AG20443 (cell line): ENCODE data around the gene ZDHHC18.
"Not testable (repeated sequence)": the region's sequence is repeated elsewhere in the genome, so short reads cannot be mapped to it uniquely, and the experiment has no call there.

ENCODE experiments used
- DNase-seq: peaks from one replicate; pipeline ENCODE4 v3.0.0; 2012; ENCODE audit warnings: low spot score, mixed read lengths

The ZDHHC18 gene

GRCh38 chr1:26858160-26858559, 31.7 kb downstream of the ZDHHC18 start:
- DNase-seq = no peak

- no peak for DNase-seq
Observed at GRCh38 chr1:26858891-26859640, 32.6 kb downstream of the ZDHHC18 start.

DNA sequence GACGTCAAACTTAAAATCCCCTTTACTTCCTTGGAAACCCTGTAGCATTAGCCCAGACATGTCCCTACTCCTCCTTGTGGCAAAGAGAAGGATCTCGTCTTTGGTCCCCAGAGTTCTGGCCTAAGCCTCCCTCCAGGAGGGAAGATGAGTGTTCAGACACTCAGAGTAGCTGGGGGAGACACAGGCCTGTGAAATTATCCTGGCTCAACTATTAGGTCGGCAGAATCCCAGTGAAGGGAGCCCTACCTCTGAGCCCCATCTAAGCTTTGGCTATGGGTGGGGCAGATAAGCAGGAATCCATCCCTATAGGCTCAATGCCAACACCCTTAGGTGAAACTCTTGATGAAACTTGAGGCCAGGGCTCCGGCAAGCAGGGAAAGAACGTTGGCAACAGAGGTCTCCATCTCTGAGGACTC, 34.8 kb downstream of the ZDHHC18 start:
- DNase-seq = peak; percentile 41

DNA sequence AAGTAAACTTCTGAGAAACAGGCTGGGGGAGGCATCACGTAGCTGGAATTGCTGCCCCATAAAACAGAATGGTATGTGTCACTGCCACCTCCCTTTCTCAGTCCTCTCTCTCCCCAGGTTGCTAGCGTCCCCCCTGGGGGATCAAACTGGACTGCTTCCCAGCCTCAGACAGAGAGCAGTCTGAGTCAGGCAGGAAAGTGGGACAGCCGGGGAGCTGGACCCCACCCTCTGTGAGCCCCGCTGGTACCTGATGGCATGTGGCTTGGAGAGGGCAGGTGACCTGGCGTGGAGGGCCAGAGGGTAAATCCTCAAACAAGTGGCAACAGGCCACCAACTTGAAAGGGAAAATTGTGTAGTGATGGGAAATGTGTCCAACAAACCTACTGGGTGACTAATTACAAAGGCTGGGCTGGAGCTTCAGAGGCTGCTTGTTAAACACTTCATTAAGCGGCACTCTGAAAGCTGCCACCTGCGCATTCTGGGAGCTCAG, 35.4 kb downstream of the ZDHHC18 start:
- no peak for DNase-seq

DNA sequence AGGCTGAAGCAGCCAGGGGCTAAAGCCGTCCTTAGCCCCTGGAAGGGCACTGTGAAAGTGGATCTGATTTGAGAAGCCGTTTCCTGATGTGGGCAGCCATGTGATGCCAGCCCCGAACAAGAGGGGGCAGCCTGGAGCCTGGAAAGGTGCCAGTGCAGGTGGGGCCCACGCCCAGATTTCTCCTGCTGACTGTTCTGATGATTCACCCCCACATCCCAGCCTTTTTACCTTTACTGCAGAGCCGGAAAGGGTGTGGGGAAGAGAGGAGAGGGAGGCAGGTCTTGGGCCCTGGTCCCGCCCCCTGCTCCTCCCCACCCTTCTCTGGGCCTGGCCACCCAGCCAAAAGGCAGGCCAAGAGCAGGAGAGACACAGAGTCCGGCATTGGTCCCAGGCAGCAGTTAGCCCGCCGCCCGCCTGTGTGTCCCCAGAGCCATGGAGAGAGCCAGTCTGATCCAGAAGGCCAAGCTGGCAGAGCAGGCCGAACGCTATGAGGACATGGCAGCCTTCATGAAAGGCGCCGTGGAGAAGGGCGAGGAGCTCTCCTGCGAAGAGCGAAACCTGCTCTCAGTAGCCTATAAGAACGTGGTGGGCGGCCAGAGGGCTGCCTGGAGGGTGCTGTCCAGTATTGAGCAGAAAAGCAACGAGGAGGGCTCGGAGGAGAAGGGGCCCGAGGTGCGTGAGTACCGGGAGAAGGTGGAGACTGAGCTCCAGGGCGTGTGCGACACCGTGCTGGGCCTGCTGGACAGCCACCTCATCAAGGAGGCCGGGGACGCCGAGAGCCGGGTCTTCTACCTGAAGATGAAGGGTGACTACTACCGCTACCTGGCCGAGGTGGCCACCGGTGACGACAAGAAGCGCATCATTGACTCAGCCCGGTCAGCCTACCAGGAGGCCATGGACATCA, 36.5 kb downstream of the ZDHHC18 start, which contains the start of gene SFN:
Gene SFN (plus strand): TSS at position 369 of the 904 bp plus-strand sequence. CDS start 64 bp downstream, at position 433.
- DNase-seq = no peak

- DNase-seq = no peak
Observed at GRCh38 chr1:26863685-26864077, 37.2 kb downstream of the ZDHHC18 start.

GRCh38 chr1:26864610-26865480, 38.4 kb downstream of the ZDHHC18 start:
- peak; percentile 97 for DNase-seq

GRCh38 chr1:26873097-26873496, 46.6 kb downstream of the ZDHHC18 start:
- DNase-seq = not testable (repeated sequence)

DNA sequence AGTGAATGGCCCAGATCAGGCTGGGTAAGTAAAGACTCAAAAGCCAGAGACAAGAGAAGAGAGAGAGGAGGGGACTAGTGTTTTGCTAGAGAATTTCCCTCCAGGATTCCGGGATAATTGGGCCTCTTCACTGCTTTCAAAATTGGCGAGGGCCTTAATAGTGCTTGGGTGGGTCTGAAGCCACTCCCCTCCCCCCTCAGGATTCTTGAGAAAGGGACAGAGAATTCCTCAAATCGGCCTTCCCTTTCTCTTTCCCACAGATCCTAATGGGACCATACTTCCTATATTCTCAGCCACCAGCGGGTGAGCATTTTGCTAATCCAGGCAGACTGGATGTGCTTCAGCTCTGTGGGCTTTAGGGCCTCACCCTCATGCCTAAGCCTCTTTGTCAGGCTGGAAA, 48.4 kb downstream of the ZDHHC18 start:
- no peak for DNase-seq

DNA sequence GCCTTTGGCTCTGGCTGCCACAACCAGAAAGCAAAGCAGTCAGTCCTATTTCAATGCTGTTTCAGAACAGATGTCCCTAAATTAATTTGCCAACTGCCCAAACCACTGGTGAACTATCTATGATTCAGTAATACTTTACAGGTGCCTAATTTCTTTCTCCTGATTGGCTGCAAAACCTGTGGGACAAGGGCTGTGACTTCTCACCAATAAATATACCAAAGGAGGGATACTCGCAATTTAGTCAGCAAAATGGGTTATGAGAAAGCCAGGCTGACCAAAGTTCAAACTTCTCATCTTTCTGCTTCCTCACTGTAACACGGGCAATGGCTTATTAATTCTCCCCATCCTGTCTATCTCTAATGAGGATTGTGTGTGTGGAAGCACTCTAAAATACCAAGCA, 50.8 kb downstream of the ZDHHC18 start:
- no peak for DNase-seq

GRCh38 chr1:26879793-26880192, 53.3 kb downstream of the ZDHHC18 start:
- DNase-seq = no peak

DNA sequence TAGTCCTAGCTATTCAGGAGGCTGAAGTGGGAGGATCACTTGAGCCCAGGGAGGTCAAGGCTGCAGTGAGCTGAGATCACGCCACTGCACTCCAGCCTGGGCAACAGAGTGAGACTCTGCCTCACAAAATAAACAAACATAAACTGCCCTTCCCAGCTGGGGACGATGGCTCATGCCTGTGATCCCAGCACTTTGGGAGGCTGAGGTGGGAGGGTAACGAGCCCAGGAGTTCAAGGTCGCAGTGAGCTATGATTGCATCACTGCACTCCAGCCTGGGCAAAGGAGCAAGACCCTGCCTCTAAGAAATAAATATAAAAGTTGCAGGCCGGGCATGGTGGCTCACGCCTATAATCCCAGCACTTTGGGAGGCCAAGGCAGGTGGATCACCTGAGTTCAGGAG, 55.1 kb downstream of the ZDHHC18 start:
- DNase-seq = not testable (repeated sequence)

DNA sequence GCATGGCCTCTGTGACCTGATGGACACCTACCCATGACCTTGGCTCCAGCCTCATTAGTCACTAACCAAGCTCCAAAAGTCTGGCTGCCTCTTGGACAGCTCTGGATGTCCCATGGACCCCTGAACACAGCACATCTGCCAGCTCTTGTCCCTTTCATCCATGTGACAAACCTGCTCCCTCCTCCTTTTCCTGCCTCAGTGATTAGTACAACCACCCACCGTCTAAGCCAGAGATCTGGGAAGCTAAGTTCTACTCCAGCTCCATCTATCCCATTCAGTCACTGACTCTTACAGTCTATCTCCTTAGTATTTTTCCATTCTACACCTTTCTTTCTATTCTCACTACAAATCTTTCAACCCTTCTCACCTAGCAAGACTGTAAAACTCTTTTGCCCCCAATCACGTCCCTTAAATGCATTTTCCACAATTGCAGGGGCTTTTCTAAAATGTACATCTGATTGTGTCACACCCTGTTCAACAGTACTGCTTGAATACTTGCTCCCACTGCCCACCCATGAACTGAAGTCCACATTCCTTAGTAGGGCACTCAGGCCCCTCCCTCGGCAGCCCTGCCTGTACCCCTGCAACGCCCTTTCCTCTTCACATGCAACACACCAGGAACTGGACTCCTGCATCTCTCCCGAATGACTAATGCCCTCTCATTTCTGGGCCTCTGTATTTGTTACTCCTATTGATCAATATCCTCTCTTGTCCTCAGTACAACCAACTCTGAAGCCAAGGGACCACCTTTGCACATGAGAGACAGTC, 56.4 kb downstream of the ZDHHC18 start:
- no peak for DNase-seq

DNA sequence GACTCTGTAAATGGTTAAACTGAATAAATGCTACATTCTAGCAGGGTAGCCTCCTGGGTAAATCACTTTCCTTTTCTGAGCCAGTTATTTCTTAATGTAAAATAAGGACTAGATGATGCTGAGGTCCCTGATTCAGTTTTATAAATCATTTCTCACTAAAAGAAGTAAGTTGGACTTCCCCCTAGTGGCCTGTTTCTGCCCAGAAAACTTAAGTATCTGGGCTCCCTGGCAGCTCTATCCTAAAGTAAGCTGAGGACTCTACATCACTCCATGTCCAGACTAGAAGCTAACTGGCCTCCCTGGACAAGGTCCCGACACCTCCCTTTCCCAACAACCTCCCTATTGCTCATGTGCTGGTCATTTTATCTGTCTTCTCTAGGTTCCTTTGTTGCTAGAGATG, 60.6 kb downstream of the ZDHHC18 start:
- peak; percentile 52 for DNase-seq

GRCh38 chr1:26888231-26888630, 61.7 kb downstream of the ZDHHC18 start:
- DNase-seq = no peak

DNA sequence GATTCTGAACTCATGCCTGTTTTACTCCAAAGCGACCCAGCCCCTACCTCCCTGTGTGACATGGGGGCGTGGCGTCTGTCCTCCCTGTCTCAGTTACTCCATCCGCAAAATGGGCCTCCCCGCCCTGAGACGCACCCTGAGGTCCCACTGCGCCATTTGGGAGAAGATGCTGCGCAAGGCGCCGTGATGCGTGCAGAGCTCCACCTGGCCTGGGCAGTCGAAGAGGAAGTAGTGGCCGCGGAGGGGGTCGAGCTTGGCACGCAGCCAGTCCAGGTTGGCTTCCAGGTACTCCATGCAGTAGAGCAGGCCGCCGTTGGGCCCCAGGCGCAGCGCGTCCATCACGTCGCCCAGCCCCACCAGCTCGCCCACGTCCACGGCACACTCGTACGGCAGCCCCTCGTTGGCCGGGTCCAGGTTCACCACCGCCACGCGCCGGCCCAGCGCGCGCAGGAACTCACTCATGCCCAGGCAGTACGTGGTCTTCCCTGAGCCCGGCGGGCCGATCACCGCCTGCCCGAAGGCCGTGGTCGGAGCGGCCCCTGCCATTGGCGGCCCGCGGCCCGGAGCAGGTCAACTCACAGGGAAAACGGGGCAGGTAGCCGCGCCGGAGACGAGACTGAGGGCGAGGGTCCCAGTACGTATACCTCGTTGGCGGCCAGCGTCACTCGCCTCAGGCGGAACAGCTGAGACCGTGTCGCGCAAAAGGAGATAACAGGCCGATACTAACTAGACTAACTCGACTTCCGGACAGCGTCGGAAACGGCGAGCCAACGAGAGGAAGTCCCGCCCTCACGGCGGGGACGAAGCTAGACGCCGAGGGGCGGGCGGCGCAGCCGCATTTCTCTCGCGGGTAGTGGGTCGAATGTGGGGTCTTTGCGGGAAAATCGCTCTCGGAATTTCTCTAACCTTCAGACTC, 63.3 kb downstream of the ZDHHC18 start, which contains the start of gene GPN2:
Gene GPN2 (minus strand): TSS at position 733 of the 916 bp plus-strand sequence. CDS start 187 bp downstream, at position 546.
- peak; percentile 93 for DNase-seq

- DNase-seq = no peak
Observed at GRCh38 chr1:26890467-26890796, 63.9 kb downstream of the ZDHHC18 start.

GRCh38 chr1:26894263-26894662, 67.8 kb downstream of the ZDHHC18 start:
- DNase-seq = no peak

- DNase-seq = no peak
Observed at GRCh38 chr1:26897351-26897750, 70.9 kb downstream of the ZDHHC18 start.
